GM20000 (cell line): ENCODE data around the gene FLNB.

Source experiments
- DNase-seq: peaks from one replicate; pipeline ENCODE4 v3.0.0; 2012; ENCODE audit warnings: low spot score
- TF ChIP-seq, protein P1 (sequence below): IDR thresholded peaks from 2 replicates; pipeline ENCODE4 v1.5.1; 2012; ENCODE audit warnings: mild to moderate bottlenecking, control low read depth; ENCODE audit errors: extremely low read depth, missing control alignments

The FLNB gene

DNA sequence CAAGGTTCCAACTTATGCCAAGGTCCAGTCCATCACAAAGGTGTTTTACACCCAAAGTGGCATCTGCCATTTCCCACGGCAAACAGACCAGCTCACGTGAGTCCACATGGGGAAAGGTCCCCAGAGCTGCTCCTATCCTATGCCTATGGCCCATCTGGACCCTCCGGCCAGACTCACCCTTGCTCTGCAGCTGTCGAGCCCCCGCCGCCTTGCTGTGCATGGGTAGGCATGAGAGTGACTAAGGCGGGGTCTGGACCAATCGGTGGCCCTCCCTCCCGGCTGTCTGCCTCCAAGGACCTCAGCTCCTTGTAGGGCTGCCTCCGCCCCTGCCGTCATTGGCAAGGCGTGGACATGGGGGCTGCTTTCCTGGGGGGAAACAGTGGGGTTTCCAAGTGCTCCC, 175.7 kb downstream of the FLNB start:
- TF ChIP-seq, protein P1, sequence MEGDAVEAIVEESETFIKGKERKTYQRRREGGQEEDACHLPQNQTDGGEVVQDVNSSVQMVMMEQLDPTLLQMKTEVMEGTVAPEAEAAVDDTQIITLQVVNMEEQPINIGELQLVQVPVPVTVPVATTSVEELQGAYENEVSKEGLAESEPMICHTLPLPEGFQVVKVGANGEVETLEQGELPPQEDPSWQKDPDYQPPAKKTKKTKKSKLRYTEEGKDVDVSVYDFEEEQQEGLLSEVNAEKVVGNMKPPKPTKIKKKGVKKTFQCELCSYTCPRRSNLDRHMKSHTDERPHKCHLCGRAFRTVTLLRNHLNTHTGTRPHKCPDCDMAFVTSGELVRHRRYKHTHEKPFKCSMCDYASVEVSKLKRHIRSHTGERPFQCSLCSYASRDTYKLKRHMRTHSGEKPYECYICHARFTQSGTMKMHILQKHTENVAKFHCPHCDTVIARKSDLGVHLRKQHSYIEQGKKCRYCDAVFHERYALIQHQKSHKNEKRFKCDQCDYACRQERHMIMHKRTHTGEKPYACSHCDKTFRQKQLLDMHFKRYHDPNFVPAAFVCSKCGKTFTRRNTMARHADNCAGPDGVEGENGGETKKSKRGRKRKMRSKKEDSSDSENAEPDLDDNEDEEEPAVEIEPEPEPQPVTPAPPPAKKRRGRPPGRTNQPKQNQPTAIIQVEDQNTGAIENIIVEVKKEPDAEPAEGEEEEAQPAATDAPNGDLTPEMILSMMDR = no peak
- DNase-seq = no peak

DNA sequence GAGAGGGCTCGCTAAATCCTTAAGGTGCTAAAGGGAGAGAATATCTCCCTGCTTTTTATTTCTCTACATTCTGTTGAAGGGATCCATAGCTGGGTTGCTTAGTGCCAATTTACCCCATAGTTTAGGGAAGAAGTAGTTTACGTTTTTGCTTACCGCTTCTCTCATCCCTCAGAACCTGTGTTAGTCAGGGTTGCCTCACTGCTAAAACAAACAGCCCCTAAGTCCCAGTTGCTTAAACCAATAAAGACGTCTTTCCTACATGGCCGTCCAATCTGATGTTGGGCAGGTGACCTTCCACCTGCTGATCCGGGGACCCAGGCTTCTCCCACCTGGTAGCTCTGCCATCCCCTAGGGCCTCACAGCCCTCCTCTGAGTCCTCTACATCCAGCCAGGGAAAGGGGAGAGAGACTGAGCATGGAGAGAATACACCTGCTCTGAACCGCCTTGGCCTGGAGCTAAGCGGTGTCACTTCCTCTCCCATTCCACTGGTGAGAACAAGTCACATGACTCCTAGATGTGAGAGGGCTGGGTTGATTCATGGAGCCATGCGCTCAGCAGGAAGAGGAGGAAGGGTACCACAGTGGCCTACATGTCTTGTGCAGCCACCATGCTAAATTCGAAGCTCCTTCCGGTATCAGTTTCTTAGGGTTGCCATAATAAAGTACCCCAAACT, 176.2 kb downstream of the FLNB start:
- TF ChIP-seq, protein P1 = no peak
- no peak for DNase-seq

DNA sequence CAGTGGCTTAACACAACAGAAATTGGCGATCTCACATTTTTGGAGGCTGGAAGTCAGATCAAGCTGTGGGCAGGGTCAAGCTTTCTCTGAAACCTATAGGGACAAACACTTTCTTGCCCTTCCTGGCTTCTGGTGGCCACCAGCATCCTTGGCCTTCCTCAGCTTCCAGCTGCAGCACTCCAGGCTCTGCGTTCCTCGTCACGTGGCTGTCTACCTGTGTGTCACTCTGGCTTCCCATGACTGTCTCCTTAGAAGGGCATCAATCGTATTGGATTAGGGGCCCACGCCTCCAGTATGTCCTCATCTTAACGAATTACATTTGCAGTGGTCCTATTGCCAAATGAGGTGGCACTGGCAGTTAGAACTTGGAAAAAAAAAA, 176.7 kb downstream of the FLNB start:
- TF ChIP-seq, protein P1 = no peak
- no peak for DNase-seq

DNA sequence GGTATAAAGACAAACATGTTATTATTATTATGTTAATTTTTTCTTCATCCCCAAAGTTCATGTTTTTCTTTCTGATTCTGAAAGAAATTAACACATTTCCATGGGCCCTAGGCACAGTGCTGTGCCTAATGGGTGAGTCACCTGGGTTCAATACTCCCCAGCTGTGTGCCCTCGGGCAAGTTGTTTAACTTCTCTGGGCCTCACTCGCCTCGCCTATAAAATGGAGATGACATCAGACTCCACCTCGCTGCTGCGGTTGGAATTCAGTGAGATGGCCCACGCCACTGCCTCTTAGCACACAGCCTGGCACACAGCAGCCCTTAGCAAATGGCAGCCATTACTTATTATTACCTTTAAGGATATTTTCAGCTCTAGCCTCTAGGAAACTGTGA, 179.9 kb downstream of the FLNB start:
- no peak for DNase-seq
- TF ChIP-seq, protein P1 = no peak

DNA sequence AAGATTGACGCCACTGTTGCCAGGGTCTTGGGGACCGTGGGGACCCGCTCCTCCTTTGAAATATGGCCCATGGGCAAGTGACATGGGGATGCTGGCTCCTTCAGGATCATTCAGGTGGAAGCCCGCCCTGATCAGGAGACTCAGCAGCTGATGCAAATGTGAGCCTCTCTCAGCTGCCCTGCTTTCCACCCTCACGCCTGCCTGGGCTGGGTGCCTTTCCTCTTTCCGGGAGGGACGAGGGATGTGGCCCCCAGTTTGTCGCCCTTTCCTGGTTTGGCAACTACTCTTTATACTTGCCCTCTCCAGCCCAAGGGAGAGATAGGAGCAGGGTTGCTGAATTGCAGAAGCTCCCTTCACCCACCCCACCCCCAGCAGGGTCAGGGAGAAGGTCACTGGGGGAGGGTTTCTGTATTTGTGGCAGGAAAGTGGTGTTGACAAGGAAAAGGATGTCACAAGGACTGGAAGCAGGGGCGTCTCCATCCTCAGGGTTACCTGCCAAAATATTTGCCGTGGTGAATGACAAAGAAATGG, 180.8 kb downstream of the FLNB start:
- no peak for DNase-seq
- TF ChIP-seq, protein P1 = no peak

DNA sequence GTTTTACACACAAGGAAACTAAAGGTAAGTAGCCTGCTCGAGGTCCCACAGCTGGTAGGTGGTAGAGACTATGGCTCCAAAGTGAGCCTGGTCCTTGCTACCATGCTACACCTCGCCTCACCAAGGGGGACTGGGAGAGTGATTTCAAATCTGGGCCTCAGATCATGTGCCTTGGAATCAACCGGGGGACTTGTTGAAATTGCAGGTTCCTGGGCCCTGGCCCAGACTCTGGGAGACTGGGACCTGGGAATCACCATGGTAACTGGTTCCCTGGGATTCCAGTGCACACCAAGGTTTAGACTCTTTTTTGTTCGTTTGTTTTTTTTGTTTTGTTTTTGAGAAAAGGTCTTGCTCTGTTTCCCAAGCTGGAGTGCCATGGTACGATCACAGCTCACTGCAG, 181.5 kb downstream of the FLNB start:
- TF ChIP-seq, protein P1 = no peak
- no peak for DNase-seq

DNA sequence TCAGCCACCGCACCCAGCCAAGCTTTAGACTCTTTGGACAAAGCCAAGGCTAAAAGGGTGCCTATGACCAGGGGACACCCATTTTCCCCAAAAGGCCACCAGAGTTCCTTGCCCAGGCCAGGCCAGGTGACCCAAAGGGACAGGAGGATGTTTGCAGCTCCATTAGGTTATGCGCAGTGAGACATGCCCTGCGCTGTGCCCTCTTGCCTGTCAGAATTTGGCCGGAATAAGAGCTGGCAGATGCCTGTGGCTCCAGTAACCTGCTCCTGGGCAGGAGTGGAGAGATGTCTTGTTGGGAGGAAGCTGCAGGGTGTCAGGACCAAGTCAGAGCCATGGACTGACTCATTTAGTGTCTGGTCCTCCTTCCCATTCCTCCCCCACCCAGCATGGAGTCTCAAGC, 182.1 kb downstream of the FLNB start:
- TF ChIP-seq, protein P1 = no peak
- DNase-seq = no peak
